ENCODE data around the gene PPP1R14B.
A peak's percentile ranks its signal among the peaks of the same experiment; 100 is the strongest.

The PPP1R14B gene

DNA sequence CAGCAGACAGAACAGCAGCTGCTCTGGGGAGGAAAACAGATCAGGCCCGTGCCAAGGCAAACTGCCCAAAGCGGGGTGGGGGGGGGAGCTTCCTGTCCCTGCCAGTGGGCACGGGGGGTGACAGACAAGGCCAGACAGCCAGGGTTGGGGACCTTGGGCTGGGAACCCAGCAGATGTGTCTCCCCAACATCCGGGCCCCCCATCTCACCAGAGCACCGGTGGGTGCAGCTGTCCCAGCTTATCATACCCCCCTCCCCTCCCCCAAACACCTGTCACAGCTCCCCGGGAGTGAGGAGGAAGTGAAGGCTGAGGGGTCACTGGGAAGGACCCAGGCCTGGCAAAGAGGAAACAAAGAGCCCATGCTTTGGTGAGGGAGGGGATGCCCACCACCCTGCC, 1.3 kb downstream of the PPP1R14B start:
- DNase-seq (ENCODE audit: low read depth): no peak

DNA sequence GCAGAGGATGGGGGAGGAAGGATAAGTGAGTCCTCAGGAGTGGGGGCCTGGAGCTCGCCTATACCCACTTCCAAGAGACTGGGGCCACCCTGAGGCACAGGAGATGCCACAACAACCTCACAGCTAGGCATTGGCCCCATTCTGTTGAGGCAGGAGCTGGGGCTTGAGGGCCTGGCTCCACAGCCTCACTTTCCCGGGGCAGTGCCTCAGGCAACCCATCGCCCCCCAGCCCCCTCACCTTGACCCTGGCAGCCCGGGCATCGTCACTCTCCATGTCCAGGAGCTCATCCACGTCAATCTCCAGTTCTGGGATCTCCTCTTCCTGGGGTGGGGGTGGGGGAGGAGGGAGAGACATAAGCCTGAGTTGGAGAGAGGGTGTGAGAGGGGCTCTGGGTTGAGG, 1.8 kb downstream of the PPP1R14B start:
- no peak for DNase-seq (ENCODE audit: low read depth)

DNA sequence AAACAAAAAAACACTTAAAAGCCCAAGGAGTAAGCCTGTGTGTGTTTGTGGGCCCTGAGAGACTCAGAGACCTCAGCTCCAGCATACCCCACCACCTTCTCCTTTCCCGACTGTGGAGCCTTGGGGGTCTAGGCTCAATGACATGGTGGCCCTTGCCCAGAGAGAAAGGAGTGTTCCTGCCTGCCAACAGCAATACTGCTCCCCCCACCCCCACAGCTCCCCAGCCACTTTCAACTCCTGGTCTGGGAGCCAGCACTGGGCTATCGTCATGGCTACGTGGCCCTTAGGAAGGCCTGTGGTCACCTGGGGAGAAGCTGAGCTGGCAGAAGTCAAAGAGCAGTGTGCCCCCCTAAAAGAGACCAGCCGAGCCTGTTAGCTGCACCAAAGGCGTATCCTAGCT, 2.6 kb downstream of the PPP1R14B start:
- DNase-seq (ENCODE audit: low read depth): no peak

DNA sequence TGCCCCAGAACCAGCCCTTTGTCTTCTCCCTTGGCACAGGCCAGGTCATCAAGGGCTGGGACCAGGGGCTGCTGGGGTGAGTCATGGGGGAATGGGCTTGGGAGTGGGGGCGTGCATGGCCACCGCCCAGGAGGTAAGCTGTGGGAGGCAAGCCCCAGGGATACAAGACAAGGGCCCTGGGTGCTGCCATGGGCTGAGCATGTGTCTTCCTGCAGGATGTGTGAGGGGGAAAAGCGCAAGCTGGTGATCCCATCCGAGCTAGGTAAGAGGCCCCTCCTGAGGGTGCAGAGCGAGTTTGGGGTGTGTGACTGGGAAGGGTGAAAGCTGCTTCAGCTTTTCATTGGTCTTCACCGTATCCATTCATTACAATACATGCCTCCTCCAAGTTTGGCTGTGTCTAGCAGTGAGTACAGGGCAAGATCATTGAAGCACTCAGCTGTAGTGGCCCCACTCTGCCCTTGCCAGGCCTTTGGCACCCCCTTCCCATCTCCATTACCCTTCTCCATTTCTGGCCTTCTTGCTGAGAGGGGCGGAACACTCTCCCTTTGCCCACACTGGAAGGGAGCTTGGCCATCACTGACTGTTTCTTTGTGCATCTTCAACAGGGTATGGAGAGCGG, 3.4 kb downstream of the PPP1R14B start:
- no peak for DNase-seq (ENCODE audit: low read depth)

DNA sequence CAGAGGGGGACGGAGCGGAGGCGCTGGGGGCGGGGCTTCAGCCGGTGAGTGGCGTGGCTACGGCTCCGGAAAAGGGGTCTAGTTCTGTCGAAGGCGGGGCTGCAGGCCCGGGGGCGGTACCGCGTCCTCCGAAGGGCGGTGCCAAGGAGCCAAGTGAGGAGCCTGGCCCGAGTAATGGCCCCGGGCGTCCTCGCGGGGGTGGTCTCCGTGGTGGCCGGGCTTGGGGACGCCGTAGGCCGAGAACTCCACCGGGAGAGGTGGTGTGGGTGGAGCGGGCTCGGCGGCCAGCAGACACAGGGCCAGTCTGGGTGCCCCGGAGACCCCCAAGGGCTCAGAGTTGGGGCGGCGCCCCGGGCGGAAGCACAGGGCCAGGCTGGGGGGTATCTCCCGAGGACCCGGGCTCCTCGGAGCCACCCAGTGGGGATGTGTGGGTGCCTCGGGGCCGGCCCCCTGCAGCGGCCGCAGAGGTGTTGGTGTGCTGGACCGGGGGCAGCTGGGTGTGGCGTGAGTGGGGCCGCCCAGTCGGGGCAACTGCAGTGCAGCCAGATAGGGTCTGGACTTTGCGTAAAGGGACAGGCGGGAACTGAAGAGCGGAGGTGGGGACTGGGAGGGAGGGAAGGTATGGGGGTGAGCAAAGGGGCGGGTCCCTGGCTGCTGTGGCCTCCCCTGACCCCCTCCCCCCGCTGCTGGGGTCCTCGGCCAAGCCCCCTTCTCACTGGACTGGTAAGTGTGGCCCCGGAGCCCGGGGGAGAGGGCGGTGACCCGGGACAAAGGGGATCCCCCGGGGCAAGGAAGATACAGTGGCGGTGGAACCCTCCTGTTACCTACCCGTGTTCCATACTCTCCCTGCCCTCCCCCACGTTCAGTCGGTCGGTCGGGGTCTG, 5.0 kb downstream of the PPP1R14B start:
- DNase-seq (ENCODE audit: low read depth): no peak

DNA sequence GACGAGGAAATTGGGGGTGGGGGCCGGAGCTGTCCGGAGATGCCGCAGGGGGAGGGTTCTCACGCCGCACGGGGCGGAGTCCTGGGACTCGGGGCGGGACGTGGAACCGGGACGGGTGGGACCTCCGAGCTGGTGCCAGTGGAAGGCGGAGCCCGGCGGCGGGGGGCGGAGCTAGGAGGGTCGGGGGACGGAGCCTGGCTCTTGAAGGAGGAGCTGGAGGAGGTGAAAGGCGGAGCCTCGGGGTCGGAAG, 5.6 kb downstream of the PPP1R14B start:
- DNase-seq (ENCODE audit: low read depth): peak; percentile 99

GRCh38 chr11:64240435-64241240, 6.1 kb downstream of the PPP1R14B start, which contains the start of gene FKBP2:
Gene FKBP2, plus strand, starts transcription at chr11:64241095. Its CDS starts 1,293 bp downstream, at chr11:64242388.
- DNase-seq (ENCODE audit: low read depth): peak; percentile 97

- no peak for DNase-seq (ENCODE audit: low read depth)
Measured at GRCh38 chr11:64239662-64240434, 6.9 kb downstream of the PPP1R14B start.

DNA sequence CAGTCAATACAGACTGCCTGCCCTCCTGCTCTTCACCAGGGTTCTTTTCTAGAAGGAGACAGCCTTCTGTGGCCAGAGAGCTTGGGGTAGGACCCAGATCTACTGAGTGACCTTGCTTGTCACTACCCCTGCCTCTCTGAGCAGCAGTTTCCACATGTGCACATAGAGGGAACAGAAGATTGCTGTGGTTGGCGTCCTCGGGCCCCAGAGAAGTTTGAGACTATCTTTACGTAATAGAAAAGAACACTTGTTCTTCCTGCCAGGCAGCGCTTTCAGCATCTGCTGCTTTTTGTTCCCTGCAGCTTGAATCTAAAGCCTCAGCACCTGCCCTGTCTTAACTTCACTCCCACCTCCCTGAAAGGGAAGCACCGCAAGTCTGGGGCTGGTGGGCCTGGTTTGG, 7.7 kb downstream of the PPP1R14B start:
- DNase-seq (ENCODE audit: low read depth): no peak

DNA sequence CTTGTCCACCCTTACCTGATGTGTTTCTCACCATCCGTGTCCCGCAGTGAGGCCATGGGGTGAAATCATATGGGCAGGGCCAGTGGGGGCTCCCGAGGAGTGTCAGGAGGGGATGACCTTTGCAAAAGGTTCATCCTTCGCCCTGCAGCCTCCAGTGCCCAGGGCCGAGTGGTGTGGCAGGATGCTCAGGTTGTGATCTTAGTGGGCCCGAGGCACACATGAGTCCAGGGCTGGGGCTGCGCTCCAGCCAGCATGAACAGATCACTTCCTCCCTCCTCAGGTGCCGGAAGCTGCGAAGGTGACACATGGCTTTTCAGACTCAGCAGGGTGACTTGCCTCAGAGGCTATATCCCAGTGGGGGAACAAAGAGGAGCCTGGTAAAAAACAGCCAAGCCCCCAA, 8.7 kb downstream of the PPP1R14B start:
- no peak for DNase-seq (ENCODE audit: low read depth)

DNA sequence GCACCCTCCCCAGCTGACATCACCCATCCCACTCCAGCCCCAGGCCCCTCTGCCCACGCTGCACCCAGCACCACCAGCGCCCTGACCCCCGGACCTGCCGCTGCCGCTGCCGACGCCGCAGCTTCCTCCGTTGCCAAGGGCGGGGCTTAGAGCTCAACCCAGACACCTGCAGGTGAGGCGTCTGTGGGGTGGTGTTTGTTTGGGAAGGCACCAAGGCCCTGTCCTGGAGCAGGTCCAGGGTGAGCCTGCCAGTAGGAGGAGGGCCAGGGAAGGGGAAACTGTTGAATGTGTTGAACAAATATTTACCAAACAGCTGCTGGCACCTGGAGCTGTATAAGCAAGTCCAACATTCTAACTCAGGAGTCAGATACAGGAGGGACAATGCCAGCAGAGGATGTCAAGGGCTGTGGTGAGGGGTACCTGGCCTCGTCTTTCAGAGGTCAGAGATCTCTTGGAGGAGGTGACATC, 9.2 kb downstream of the PPP1R14B start:
- DNase-seq (ENCODE audit: low read depth): no peak

DNA sequence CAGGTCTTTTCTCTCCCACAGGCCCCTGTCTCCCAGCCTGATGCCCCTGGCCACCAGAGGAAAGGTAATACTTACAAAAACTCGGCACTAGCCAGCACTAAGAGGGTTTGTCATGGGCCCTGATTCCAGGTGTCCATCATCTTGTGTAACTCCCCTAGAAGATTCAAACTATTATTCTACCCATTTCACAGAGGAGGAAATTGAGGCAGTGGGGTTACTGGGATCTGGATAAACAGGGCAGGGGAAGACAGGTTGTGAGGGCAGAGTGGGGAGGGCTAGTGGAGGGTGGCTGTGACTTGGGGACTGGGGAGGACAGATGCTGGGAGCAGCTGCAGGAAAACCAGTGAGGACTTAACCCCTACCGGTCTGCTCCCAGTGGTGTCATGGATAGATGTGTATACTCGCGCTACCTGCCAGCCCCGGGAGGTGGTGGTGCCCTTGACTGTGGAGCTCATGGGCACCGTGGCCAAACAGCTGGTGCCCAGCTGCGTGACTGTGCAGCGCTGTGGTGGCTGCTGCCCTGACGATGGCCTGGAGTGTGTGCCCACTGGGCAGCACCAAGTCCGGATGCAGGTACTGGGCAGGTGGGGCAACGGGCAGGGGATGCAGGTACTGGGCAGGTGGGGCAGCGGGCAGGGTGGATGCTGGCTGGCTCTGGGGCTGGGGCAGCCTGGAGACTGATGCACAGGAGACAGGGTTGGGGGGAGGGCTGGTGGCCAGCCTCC, 11.1 kb downstream of the PPP1R14B start:
- DNase-seq (ENCODE audit: low read depth): no peak

DNA sequence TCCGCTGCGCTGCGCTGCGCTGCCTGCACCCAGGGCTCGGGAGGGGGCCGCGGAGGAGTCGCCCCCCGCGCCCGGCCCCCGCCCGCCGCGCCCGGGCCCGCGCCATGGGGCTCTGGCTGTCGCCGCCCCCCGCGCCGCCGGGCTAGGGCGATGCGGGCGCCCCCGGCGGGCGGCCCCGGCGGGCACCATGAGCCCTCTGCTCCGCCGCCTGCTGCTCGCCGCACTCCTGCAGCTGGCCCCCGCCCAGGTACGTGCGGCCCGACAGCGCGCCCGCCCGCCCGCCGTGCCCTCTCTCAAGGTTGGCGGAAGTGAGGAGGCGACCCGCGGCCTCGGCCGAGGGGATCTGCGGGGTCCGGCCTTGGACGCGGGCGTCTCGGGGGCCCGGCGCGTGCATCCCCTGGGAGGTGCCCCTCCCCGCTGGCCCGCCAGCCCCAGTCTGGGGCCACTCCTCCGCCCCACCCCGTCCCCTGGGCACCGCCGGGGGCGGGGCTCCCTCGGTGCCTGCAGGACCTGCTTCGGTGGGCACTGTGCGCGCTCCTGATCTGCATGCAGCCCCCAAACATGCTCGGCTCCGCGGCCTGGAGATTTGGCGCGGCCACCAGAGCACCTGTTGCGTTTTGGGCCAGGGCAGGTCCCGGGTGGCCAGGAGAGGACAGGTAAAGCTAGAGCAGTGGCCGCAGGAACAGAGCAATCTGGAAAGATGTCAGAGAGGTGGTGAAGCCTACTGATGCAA, 11.9 kb downstream of the PPP1R14B start:
- no peak for DNase-seq (ENCODE audit: low read depth)

GRCh38 chr11:64233913-64234586, 12.7 kb downstream of the PPP1R14B start, which contains the start of gene VEGFB:
Gene VEGFB, plus strand, starts transcription at chr11:64234584. Its CDS starts 250 bp downstream, at chr11:64234834.
- peak; percentile 58 for DNase-seq (ENCODE audit: low read depth)

- DNase-seq (ENCODE audit: low read depth): no peak
Measured at GRCh38 chr11:64232967-64233315, 13.8 kb downstream of the PPP1R14B start.

GRCh38 chr11:64232182-64232966, 14.4 kb downstream of the PPP1R14B start:
- no peak for DNase-seq (ENCODE audit: low read depth)

DNA sequence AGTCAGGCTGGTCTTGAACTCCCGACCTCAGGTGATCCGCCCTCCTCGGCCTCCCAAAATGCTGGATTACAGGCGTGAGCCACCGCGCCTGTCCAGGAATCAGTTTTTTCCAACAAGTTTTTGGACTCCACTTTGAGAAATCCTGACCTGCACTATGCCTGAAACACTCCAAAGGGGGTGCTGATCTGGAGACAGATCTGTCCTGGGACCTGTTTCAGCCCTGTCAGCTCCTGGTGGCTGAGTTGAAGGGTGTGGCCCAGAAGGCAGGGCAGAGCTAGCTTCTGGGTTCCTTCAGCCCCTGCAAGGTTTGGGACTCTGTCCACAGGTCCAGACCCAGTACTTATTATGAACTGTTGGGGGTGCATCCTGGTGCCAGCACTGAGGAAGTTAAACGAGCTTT, 15.2 kb downstream of the PPP1R14B start:
- no peak for DNase-seq (ENCODE audit: low read depth)

DNA sequence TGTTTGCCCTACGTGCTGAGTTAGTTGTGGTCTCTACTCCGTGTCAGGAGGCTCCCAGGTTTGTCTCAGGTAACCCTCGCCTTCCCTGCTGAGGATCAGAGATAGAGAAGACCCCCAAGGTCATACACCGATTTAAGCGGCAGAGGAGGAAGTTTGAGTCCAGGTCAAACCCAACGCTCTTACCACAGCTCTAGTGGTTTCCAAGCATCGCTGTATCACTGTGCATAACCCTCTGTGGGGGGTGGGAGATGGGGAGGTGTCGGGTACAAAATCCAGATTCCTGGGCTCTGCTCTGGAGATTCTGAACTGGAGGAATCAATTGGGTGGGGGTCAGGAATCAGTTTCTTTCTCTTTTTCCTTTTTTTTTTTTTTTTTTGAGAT, 15.8 kb downstream of the PPP1R14B start:
- no peak for DNase-seq (ENCODE audit: low read depth)
